ENCODE measurements around the gene SAV1. TPM values are rescaled to one million over a fixed set of nuclear protein-coding genes. Genes with fewer than 3 reads are reported as not detected.

The SAV1 gene
- total and polyA plus RNA-seq, 2 donors (not counting 1 experiment from before 2014, with no cell fraction given), result 22.4 to 36.1 TPM

DNA sequence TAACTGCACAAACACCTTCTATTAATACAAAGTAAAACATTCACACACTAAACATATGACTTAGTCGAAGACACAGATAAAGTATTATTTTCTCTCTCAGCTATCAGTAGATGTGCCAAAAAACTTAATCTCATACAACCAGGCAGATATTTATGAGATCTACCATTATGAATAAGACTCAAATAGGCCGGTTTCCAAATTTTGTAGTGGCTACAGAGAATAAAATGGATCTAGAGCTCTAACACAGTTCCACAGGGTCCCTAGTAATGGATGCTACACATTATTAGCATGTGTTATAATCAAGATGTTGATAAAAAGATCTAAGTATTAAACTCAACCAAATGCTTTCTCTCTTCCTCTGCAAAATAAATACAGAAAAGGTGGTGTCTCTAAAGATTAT lies 10.4 kb downstream of the SAV1 start:
- H3K36me3 ChIP-seq (replicated peaks in 1 of 2; ENCODE audit: control extremely low read depth in 1 of 2, control insufficient read depth in 1 of 2, extremely low read depth in 1 of 2, insufficient read depth in 2 of 2, low read length in 1 of 2), result peaks cover 14 to 28% of the 10 kb centered on the region in 2 experiments
- no peak overlapping the region for H2AFZ ChIP-seq (ENCODE audit: insufficient read depth, low read depth, low read length, poor library complexity, severe bottlenecking)
- no peaks in the 10 kb centered on the region for H3K27me3 ChIP-seq (replicated peaks in 1 of 4; ENCODE audit: control extremely low read depth in 1 of 4, control insufficient read depth in 3 of 4, insufficient read depth in 4 of 4, low read length in 3 of 4)
- no peaks in the 10 kb centered on the region for H3K27me3 Mint-ChIP-seq
- H3K4me3 ChIP-seq (ENCODE audit: control extremely low read depth in 1 of 5, extremely low read depth in 1 of 5, insufficient read depth in 1 of 5, low read depth in 2 of 5, low read length in 4 of 5), result no peak overlapping the region
- ChIA-PET CTCF (interaction anchor here (1.0 kb wide), 2 partner anchors 11 to 56 kb away, joined by 3 read pairs; no protein-coding TSS in a partner anchor), POLR2A (no interaction called here)
- peaks cover 98% of the 10 kb centered on the region for H3K79me2 ChIP-seq (ENCODE audit: control insufficient read depth, insufficient read depth, low read length)
- 83% methylated on average over 1 of the region's 2 CpGs for WGBS (ENCODE audit: insufficient coverage)
- H3K4me2 ChIP-seq (replicated peaks; ENCODE audit: low read depth, low read length, poor library complexity, severe bottlenecking), result no peak overlapping the region
- H3K9me3 ChIP-seq (ENCODE audit: control extremely low read depth in 1 of 3, control insufficient read depth in 2 of 3, insufficient read depth in 1 of 3, low read length in 2 of 3), result no peaks in the 10 kb centered on the region
- ATAC-seq (ENCODE audit: low read depth), result no peak
- no peak overlapping the region for H3K27ac ChIP-seq (ENCODE audit: low read length in 2 of 2)
- H3K27ac Mint-ChIP-seq, result no peak overlapping the region
- peaks cover 45% of the 10 kb centered on the region for H3K4me1 Mint-ChIP-seq
- peaks cover 16% of the 10 kb centered on the region for H4K20me1 ChIP-seq (ENCODE audit: control insufficient read depth, insufficient read depth, low read length, poor library complexity, severe bottlenecking)
- TF ChIP-seq, protein P1, sequence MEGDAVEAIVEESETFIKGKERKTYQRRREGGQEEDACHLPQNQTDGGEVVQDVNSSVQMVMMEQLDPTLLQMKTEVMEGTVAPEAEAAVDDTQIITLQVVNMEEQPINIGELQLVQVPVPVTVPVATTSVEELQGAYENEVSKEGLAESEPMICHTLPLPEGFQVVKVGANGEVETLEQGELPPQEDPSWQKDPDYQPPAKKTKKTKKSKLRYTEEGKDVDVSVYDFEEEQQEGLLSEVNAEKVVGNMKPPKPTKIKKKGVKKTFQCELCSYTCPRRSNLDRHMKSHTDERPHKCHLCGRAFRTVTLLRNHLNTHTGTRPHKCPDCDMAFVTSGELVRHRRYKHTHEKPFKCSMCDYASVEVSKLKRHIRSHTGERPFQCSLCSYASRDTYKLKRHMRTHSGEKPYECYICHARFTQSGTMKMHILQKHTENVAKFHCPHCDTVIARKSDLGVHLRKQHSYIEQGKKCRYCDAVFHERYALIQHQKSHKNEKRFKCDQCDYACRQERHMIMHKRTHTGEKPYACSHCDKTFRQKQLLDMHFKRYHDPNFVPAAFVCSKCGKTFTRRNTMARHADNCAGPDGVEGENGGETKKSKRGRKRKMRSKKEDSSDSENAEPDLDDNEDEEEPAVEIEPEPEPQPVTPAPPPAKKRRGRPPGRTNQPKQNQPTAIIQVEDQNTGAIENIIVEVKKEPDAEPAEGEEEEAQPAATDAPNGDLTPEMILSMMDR (IDR thresholded peaks at IDR 0.05), result no peak
- TF ChIP-seq EZH2 (IDR thresholded peaks at IDR 0.05; ENCODE audit: borderline replicate concordance, insufficient read depth, low read depth, low read length, poor library complexity, severe bottlenecking), result no peak
- peaks cover 0 to 22% of the 10 kb centered on the region in 2 donors for H3K4me1 ChIP-seq (ENCODE audit: control insufficient read depth in 2 of 2, insufficient read depth in 2 of 2, low read length in 2 of 2)
- H3K4me3 Mint-ChIP-seq, result no peak overlapping the region
- no peaks in the 10 kb centered on the region for H3K9me3 Mint-ChIP-seq (ENCODE audit: insufficient read depth)
- H3K9ac ChIP-seq (ENCODE audit: low read length), result no peak overlapping the region
- DNase-seq, result no peak
- intact Hi-C loops (cut with micrococcal nuclease), result no loop called here

DNA sequence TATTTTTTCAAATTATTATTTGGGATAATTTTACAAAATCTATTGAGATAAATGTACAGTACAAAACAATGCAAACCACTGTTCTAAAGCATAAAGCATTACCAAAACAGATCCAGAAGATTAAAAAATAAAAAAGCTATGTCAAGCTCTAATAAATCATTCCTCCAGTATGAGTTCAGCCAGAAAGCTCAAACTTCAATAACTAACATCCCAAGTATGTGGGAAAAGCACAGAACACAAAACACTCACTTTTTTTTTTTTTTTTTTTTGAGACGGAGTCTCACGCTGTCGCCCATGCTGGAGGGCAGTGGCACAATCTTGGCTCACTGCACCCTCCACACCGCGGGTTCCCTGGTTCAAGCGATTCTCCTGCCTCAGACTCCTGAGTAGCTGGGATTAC lies 11.3 kb downstream of the SAV1 start:
- no peaks in the 10 kb centered on the region for H3K27me3 Mint-ChIP-seq
- no peak for DNase-seq
- WGBS (ENCODE audit: insufficient coverage), result no CpG with 5 or more reads among the region's 6 CpGs
- Histone ChIP-seq H2AFZ (ENCODE audit: insufficient read depth, low read depth, low read length, poor library complexity, severe bottlenecking) (no peak overlapping the region), H3K9me3 (ENCODE audit: control extremely low read depth in 1 of 3, control insufficient read depth in 2 of 3, insufficient read depth in 1 of 3, low read length in 2 of 3) (no peaks in the 10 kb centered on the region), H3K9ac (ENCODE audit: low read length) (no peak overlapping the region), H3K4me3 (ENCODE audit: control extremely low read depth in 1 of 5, extremely low read depth in 1 of 5, insufficient read depth in 1 of 5, low read depth in 2 of 5, low read length in 4 of 5) (no peak overlapping the region), H3K36me3 (replicated peaks in 1 of 2; ENCODE audit: control extremely low read depth in 1 of 2, control insufficient read depth in 1 of 2, extremely low read depth in 1 of 2, insufficient read depth in 2 of 2, low read length in 1 of 2) (peaks cover 16 to 23% of the 10 kb centered on the region in 2 experiments), H3K27ac (ENCODE audit: low read length in 2 of 2) (no peak overlapping the region), H3K4me1 (ENCODE audit: control insufficient read depth in 2 of 2, insufficient read depth in 2 of 2, low read length in 2 of 2) (peaks cover 3 to 30% of the 10 kb centered on the region in 2 donors), H4K20me1 (ENCODE audit: control insufficient read depth, insufficient read depth, low read length, poor library complexity, severe bottlenecking) (peaks cover 16% of the 10 kb centered on the region), H3K27me3 (replicated peaks in 1 of 4; ENCODE audit: control extremely low read depth in 1 of 4, control insufficient read depth in 3 of 4, insufficient read depth in 4 of 4, low read length in 3 of 4) (no peaks in the 10 kb centered on the region), H3K4me2 (replicated peaks; ENCODE audit: low read depth, low read length, poor library complexity, severe bottlenecking) (no peak overlapping the region), H3K79me2 (ENCODE audit: control insufficient read depth, insufficient read depth, low read length) (peaks cover 98% of the 10 kb centered on the region)
- intact Hi-C loops (cut with micrococcal nuclease), result no loop called here
- ATAC-seq (ENCODE audit: low read depth), result no peak
- H3K27ac Mint-ChIP-seq, result no peak overlapping the region
- no peaks in the 10 kb centered on the region for H3K9me3 Mint-ChIP-seq (ENCODE audit: insufficient read depth)
- ChIA-PET CTCF (interaction anchor here (0.7 to 1.3 kb wide), 3 partner anchors 9 to 57 kb away, joined by 3 to 5 read pairs (median 4); no protein-coding TSS in a partner anchor), POLR2A (no interaction called here)
- H3K4me3 Mint-ChIP-seq, result no peak overlapping the region
- H3K4me1 Mint-ChIP-seq, result peaks cover 49% of the 10 kb centered on the region
- TF ChIP-seq, protein P1 (IDR thresholded peaks at IDR 0.05), result no peak
- TF ChIP-seq EZH2 (IDR thresholded peaks at IDR 0.05; ENCODE audit: borderline replicate concordance, insufficient read depth, low read depth, low read length, poor library complexity, severe bottlenecking), result no peak
